ENCODE measurements around the gene FBXO44. TPM values are rescaled to one million over a fixed set of nuclear protein-coding genes. Genes with fewer than 3 reads are reported as not detected.

The FBXO44 gene
- total RNA-seq, 6 donors from 2014 or later = 14.7 to 114 (median 18.0) TPM

- Histone ChIP-seq H3K27me3 (peaks cover 0 to 10% (median 2%) of the 10 kb centered on the region in 4 donors), H3K27ac (peak overlapping the region in 1 of 4 donors; percentile 49), H3K4me1 (peaks cover 38 to 52% (median 41%) of the 10 kb centered on the region in 4 donors), H3K36me3 (no peaks in the 10 kb centered on the region), H3K9me3 (no peaks in the 10 kb centered on the region), H3K4me3 (peak overlapping the region in 3 of 4 donors; percentile 13 to 38 (median 31))
- WGBS, 2 donors = 15 to 43% methylated on average over 8 to 19 of the region's 47 CpGs
- DNase-seq (peak; percentile 93 to 95), ATAC-seq (ENCODE audit: low FRiP score in 2 of 2) (peak; percentile 76 to 77)
- TF ChIP-seq, protein P1, sequence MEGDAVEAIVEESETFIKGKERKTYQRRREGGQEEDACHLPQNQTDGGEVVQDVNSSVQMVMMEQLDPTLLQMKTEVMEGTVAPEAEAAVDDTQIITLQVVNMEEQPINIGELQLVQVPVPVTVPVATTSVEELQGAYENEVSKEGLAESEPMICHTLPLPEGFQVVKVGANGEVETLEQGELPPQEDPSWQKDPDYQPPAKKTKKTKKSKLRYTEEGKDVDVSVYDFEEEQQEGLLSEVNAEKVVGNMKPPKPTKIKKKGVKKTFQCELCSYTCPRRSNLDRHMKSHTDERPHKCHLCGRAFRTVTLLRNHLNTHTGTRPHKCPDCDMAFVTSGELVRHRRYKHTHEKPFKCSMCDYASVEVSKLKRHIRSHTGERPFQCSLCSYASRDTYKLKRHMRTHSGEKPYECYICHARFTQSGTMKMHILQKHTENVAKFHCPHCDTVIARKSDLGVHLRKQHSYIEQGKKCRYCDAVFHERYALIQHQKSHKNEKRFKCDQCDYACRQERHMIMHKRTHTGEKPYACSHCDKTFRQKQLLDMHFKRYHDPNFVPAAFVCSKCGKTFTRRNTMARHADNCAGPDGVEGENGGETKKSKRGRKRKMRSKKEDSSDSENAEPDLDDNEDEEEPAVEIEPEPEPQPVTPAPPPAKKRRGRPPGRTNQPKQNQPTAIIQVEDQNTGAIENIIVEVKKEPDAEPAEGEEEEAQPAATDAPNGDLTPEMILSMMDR (IDR thresholded peaks at IDR 0.05) = peak; percentile 67 to 98 (median 92)
- TF ChIP-seq POLR2A (IDR thresholded peaks at IDR 0.05) = no peak
Observed at GRCh38 chr1:11650331-11650991, 4.2 kb upstream of the FBXO44 start.

DNA sequence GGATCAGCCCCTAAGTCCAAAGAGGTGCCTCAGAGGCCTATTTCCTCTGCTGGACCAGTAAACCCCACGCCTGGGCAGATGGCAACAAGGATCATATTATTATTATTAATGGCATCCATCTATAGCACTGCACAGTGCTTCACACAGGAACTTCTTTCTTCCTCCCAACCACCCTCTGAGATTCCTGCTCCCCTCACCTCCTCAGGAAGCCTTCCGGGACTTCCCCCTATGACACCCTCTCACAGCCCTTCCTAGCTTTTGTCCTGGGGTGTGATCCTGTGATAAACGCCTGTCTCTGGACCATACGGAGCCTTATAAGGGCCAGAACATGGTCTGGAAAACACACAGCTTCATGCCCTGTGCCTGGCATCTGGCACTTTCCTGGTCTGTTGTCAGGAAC, 3.7 kb upstream of the FBXO44 start:
- Histone ChIP-seq H3K27me3 (peaks cover 0 to 10% (median 2%) of the 10 kb centered on the region in 4 donors), H3K27ac (no peak overlapping the region), H3K9me3 (no peaks in the 10 kb centered on the region), H3K4me3 (peak overlapping the region in 1 of 4 donors; percentile 38), H3K36me3 (no peaks in the 10 kb centered on the region), H3K4me1 (peaks cover 43 to 57% (median 45%) of the 10 kb centered on the region in 4 donors)
- TF ChIP-seq, protein P1 (IDR thresholded peaks at IDR 0.05) = no peak
- TF ChIP-seq POLR2A (IDR thresholded peaks at IDR 0.05) (no peak), EP300 (IDR thresholded peaks at IDR 0.05) (no peak), POLR2AphosphoS5 (IDR thresholded peaks at IDR 0.05) (no peak)
- WGBS, 2 donors = 83 to 91% methylated on average over 4 of the region's 4 CpGs
- no peak for ATAC-seq (ENCODE audit: low FRiP score in 2 of 2)
- DNase-seq = no peak

GRCh38 chr1:11652203-11652780, 2.4 kb upstream of the FBXO44 start:
- Histone ChIP-seq H3K27me3 (peaks cover 0 to 10% (median 2%) of the 10 kb centered on the region in 4 donors), H3K27ac (no peak overlapping the region), H3K9me3 (no peaks in the 10 kb centered on the region), H3K4me3 (no peak overlapping the region), H3K4me1 (peaks cover 43 to 57% (median 45%) of the 10 kb centered on the region in 4 donors), H3K36me3 (no peaks in the 10 kb centered on the region)
- 90 to 92% methylated on average over 10 to 11 of the region's 11 CpGs for WGBS, 2 donors
- ATAC-seq (ENCODE audit: low FRiP score in 2 of 2) = no peak
- TF ChIP-seq EP300 (IDR thresholded peaks at IDR 0.05) (no peak), POLR2A (IDR thresholded peaks at IDR 0.05) (no peak), POLR2AphosphoS5 (IDR thresholded peaks at IDR 0.05) (no peak)
- TF ChIP-seq, protein P1 (IDR thresholded peaks at IDR 0.05) = no peak
- DNase-seq = no peak

DNA sequence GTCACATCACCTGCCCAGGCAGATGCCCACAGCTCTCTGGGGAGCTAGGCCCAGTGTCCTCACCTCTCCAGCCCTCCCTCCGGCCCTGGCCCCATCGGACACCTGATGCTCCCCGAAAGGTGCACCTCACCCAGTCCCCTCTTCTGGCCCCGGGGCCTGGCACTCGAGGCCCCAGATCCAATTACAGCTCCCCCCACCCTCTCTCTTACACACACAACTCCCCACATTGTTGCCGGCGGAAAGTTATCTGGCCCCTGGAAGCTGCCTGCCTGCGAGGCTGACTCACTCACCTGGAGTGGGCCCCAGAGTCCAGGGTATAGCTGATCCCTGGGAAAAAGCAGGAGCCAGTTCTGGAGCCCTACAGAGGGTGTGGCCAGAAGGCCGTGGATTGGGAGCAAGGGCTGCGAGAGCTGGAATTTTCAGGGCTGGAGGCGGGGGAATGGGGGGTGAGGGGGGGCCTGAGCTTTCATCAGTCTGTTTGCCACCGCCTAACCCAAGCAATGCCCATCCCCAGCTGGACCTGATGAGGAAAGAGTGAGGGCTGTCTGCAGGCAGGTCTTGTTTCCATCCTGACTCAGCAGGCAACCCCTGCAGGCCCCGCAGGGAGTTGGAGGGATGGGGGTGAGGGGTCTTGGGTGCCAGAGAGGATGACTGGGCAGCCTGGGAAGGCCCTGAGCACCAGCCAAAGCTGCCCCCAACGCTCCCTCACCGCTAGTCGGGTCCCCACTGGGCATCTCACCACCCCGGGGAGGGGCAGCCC, 1.4 kb upstream of the FBXO44 start:
- H3K27ac ChIP-seq = no peak overlapping the region
- TF ChIP-seq POLR2AphosphoS5 (IDR thresholded peaks at IDR 0.05) (no peak), EP300 (IDR thresholded peaks at IDR 0.05) (no peak), POLR2A (IDR thresholded peaks at IDR 0.05) (no peak)
- TF ChIP-seq, protein P1 (IDR thresholded peaks at IDR 0.05) = no peak
- DNase-seq = peak in 1 of 2 donors; percentile 69
- peaks cover 0 to 10% (median 2%) of the 10 kb centered on the region in 4 donors for H3K27me3 ChIP-seq
- H3K4me3 ChIP-seq = peak overlapping the region in 2 of 4 donors; percentile 71 to 87
- no peak for ATAC-seq (ENCODE audit: low FRiP score in 2 of 2)
- H3K9me3 ChIP-seq = no peaks in the 10 kb centered on the region
- H3K4me1 ChIP-seq = peaks cover 43 to 55% (median 45%) of the 10 kb centered on the region in 4 donors
- H3K36me3 ChIP-seq = no peaks in the 10 kb centered on the region
- WGBS, 2 donors = 76 to 78% methylated on average over 12 to 16 of the region's 17 CpGs

Measured in upper lobe of left lung (tissue), 6 donors.